ENCODE data around the gene PIP4K2A.

- TF ChIP-seq CTCF (IDR thresholded peaks at IDR 0.05) (no peak), POLR2A (IDR thresholded peaks at IDR 0.05) (no peak)
Measured at GRCh38 chr10:22673091-22673392, 41.3 kb downstream of the PIP4K2A start.

Data from prostate gland (tissue), 2 donors.